ENCODE results near the gene C20orf204.

- TF ChIP-seq CTCF (IDR thresholded peaks at IDR 0.05) (no peak), POLR2A (IDR thresholded peaks at IDR 0.05) (no peak), POLR2AphosphoS5 (IDR thresholded peaks at IDR 0.05) (no peak)
Measured at GRCh38 chr20:64041781-64042053, 5.7 kb downstream of the C20orf204 start.
